ACHN (cell line): ENCODE results near the gene FAM149A.

Experiments
- DNase-seq: peaks from one replicate; pipeline ENCODE4 v3.0.0-alpha.2; 2015
- in situ Hi-C: cut with HindIII; loops from 2 replicates; pipeline ENCODE4 v1.10.0; 2017; ENCODE audit warnings: low sequenced_read_pairs, low pct_ligation_motif_present, low pct_unique_long_range_greater_than_20kb

Gene FAM149A

GRCh38 chr4:186148336-186148975 is 44.0 kb downstream of the FAM149A start:
- DNase-seq: peak; percentile 58
- in situ Hi-C loops: no loop called here

- DNase-seq: peak; percentile 88
- in situ Hi-C loops: no loop called here
Measured at GRCh38 chr4:186149872-186150271, 45.4 kb downstream of the FAM149A start.

DNA sequence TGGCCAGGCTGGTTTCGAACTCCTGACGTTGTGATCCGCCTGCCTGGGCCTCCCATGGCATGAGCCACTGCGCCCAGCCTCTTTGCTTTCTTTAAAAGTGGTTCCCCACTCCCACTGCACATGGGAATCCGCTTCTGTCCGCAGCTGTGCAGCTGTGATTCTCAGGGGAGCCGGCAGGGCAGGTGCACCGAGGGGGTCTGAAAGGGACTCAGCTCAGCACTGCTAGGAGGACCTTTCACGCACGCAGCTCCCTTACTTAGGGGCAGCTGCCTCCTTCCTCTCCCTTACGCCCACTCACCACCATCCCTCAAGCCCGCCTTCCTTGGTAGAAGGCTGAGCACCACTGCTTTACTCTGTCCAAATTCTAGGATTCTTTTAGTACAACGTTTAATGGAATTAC is 46.4 kb downstream of the FAM149A start:
- in situ Hi-C loops: no loop called here
- DNase-seq: no peak

DNA sequence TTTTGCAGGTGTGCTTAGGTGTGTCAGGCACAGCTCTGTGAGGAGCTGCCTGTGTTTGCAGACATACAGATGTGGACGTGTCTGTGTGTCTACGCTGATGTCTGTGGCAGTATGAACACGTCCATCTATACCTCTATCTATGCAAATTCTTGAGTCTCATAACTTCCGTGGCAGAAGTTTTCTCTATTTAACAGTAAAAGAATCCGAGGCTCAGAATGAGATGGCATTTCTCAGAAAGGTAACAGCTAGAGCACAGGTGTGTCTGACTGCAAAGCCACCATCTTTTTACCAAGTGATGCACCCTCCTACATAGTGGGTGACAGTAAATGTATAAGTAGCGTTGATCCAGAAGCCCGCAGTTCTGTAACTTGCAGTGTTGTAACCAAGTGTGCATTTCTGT is 47.0 kb downstream of the FAM149A start:
- no peak for DNase-seq
- in situ Hi-C loops: no loop called here

- DNase-seq: no peak
- in situ Hi-C loops: no loop called here
Measured at GRCh38 chr4:186158021-186158813, 53.7 kb downstream of the FAM149A start.

DNA sequence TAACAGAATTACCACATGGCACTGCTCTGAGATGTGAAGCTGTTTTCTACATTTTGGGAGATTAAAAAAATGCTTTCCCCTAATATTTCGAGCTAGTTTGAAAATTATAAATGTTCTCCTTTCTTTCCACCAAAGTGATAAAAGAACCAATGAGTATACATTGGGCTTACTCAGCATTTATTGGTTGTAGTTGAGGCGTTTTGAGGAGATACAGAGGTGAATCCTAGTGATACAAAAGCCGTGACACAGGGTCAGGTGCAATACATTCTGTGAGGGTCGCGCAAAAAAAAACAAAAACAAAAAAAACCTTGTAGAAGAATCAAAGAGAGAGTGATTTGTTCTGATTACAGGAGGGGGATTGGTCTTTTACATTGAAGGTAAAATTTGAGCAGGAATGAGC is 54.5 kb downstream of the FAM149A start:
- no peak for DNase-seq
- in situ Hi-C loops: no loop called here

DNA sequence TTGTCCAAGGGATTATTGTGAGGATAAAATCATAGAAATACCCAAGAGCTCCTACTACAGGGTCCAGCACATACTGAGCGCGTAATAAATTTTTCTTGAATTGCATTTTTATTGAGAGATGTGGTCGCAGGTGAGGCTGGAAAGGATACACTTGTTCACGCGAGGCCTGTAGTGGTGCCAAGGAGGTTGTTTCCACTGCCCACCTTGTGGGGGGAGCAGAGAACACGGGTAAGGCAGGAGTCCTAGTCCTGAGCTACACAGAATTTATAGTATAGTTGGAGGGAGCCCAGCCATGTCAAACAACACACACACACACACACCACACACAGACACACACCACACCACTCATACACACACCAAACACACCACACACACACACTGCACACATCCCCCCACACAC is 55.1 kb downstream of the FAM149A start:
- in situ Hi-C loops: no loop called here
- no peak for DNase-seq

- in situ Hi-C loops: no loop called here
- no peak for DNase-seq
Measured at GRCh38 chr4:186161138-186161537, 56.6 kb downstream of the FAM149A start.

DNA sequence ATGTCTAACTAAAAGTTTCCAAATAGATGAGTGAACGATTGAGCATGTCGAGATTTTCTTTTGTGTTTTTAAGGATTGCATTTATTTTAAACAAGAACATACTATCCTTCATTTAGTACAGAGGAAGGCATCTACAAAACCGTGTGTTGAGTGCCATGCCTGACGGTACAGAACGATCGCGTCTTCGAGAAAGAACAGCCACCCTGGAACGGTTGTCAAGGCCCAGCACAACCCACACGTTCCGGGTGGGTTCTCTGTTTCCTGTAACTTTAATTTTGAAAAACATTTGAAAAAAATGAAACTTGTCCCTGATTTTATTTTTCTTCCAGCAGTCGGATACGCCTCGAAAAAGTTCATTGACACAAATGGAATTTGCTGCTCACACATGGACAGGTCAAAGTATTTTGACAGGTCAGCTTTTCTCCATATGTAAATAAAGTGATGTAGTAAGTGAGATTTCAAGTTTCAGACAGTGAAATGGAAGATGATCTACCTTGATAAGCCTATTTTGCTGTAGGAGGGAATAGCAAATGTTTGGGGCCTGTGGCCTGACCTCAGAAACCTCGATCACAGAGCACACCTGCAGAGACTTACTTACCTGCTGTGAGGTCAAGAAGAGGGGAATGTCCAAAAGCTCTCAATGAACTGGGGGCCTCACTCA is 62.5 kb downstream of the FAM149A start:
- in situ Hi-C loops: no loop called here
- no peak for DNase-seq

- in situ Hi-C loops: no loop called here
Measured at GRCh38 chr4:186167605-186168004, 63.1 kb downstream of the FAM149A start.

DNA sequence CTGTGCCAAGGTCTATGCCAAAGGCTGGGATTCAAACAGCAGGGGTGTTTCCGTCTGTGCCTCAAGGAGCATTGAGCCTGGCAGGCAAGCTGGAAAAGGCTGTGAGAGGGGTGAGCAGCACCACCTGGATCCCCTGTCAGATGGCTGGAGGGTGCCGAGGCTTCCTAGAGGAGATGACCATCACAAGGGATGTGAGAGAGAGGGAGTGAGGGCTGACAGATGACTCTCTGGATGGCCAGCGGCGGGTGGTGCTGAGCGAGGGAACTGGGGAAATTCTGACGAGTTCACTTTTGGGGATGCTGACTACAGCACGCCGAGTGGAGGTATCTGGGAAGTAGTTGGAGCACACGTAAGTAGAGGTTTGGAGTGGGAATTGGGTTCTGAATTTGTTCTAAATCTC is 64.2 kb downstream of the FAM149A start:
- no peak for DNase-seq
- in situ Hi-C loops: no loop called here

More at GRCh38 chr4:186167605-186168004, 63.1 kb downstream of the FAM149A start:
- DNase-seq: no peak

- in situ Hi-C loops: no loop called here
- no peak for DNase-seq
Measured at GRCh38 chr4:186169333-186169944, 64.9 kb downstream of the FAM149A start.

- DNase-seq: no peak
- in situ Hi-C loops: no loop called here
Measured at GRCh38 chr4:186169945-186170802, 65.7 kb downstream of the FAM149A start.

DNA sequence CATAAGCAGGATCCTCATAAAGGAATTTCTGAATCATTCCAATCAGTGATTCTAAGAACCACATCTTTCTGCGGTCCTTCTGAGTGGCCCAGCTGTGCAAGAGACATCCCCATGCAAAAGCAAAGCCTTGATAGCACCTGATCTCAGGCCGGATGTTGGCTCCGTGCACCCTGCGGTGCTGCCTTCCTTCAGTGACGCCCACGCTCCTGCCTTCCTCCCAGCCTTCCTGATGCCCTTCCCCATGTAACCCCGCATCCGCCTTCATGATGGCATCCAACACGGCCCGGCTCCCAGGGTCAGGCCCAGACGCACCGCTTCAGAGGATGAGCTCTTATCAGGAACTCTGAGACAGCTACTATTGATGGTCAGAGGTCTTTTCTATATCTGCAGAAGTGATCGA is 66.5 kb downstream of the FAM149A start:
- in situ Hi-C loops: no loop called here

DNA sequence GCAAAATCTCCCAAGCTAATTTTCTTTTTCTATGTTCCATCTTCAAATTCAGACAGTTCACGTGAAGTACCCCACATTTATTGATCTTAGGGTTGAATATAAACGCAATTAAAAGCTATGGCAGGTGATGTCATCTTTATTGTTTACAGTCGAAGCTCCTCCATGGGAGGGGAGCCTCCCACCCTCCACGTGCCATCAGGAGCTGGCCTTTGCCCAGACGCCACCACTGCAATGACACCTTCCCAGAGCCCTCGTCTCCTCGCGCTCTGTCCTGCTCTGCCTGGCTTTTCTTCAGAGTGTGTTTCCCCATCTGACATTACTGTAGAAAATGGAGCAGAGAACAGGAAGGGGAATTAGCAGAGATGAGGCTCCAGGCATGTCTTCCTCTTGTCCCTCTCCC is 68.0 kb downstream of the FAM149A start:
- in situ Hi-C loops: no loop called here
- no peak for DNase-seq

More for the DNA sequence above, 66.5 kb downstream of the FAM149A start:
- no peak for DNase-seq

DNA sequence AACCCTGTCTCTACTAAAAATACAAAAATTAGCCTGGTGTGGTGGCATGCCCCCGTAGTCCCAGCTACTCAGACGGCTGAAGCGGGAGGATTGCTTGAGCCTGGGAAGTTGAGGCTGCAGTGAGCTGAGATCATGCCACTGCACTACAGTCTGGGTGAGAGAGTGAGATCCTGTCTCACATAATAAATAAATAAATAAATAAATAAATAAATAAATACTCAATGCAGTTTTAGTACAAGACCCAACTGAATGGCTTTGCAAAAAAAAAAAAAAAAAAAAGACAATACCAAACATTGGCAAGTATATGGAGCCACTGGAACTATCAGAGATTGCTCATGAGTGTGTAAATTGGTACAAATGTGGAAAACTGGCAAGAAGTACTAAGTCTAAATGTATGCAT is 83.6 kb downstream of the FAM149A start:
- in situ Hi-C loops: no loop called here
- DNase-seq: no peak

DNA sequence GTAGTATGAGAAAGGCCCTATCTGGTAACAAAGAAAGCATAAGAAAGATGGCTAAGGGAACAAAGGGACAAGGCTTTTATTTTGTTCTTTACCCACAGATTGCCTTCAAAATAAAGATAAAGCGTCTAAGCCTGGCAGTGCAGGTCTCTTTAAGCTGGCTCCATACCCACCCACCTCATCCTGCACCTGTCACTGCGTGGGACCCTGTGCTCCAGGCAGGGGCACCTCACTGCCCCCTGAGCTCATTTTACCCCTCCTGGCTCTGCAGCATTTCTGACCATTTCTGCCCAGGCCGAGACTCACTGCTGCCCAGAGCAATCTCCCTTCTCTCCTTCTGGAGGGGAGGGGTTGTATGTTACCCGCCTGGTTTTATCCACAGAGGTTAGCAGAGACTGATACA is 85.2 kb downstream of the FAM149A start:
- in situ Hi-C loops: no loop called here
- no peak for DNase-seq

DNA sequence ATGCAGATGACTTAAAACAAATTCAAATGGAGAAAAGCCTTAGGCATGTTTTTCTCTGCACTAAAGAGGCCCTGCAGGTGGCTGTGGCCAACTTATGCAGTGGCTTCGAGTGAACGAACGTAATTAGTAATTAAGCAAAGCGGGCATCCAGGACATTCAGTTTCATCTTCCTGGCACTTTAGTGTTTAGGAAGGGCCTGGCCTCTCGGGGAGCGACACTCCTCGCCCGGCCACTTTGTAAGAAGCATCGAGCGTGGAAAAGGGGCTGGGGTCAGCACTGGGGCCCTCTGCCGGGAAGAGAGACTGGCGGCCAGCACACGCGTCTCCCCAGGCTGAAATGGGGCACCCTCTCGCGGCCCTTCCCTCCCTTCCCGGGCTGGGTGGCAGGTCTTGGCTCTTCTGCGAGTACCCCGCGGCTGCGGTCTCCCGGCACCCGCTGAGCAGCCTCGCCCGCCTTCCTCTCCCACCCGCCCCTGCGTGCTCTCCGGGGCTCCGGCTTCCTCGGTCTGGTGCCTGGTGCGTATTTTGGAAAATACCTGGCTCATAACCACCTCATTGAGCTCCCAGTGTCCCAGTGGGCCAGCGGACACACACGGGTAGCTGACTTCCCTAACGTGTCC is 86.2 kb downstream of the FAM149A start:
- peak; percentile 59 for DNase-seq
- in situ Hi-C loops: no loop called here
